A673 (cell line): ENCODE results near the gene PRKG1.
"Not testable (repeated sequence)": the region's sequence is repeated elsewhere in the genome, so short reads cannot be mapped to it uniquely, and the experiment has no call there.

Experiments used
- CTCF ChIP-seq: fragments of 300-800, 200-600 bp; sonication (generic); conservative IDR thresholded peaks from 2 replicates; pipeline ENCODE4 v1.5.1; 2017; ENCODE audit warnings: low read depth, mild to moderate bottlenecking, antibody characterized with exemption, low read length, moderate library complexity, mixed read lengths
- EZH2 ChIP-seq: fragments of 200-600 bp; sonication (generic); IDR thresholded peaks from 2 replicates; pipeline ENCODE4 v1.6.1; 2017; ENCODE audit warnings: borderline replicate concordance, low read depth, mild to moderate bottlenecking, mixed read lengths, antibody characterized with exemption, low read length; ENCODE audit not compliant: poor library complexity, severe bottlenecking

- not testable (repeated sequence) for TF ChIP-seq CTCF, EZH2
Measured at GRCh38 chr10:51163380-51164049, 89.2 kb downstream of the PRKG1 start.
